Activated CD8-positive, alpha-beta T cell treated with anti-CD3 and anti-CD28 coated beads, Interleukin-2, amount 10 ng/mL, durations not matched to agents 7 days and 5 days (primary cell): Measurements from ENCODE around the gene DENND6A. TPM values are rescaled to one million over a fixed set of nuclear protein-coding genes. Genes with fewer than 3 reads are reported as not detected.
"Not testable (repeated sequence)": the region's sequence is repeated elsewhere in the genome, so short reads cannot be mapped to it uniquely, and the experiment has no call there.

Experiments
- ATAC-seq: fragments of 150-1000 bp; cut with Tn5 transposase; one replicate; pipeline ENCODE4 v1.10.0; 2021; ENCODE audit warnings: moderate library complexity
- CTCF ChIA-PET: fragments of 350-600 bp; sonication (Branson Sonifier 250); formaldehyde crosslinking; loops from one replicate; lab custom pipeline; 2021; ENCODE audit warnings: antibody characterized with exemption; lab: Charles Lee
- POLR2A ChIA-PET: fragments of 350-600 bp; sonication (Branson Sonifier 250); formaldehyde crosslinking; loops from one replicate; lab custom pipeline; 2021; ENCODE audit warnings: antibody characterized with exemption; lab: Charles Lee
- DNase-seq: peaks from one replicate; pipeline ENCODE4 v3.0.0-alpha.2; 2020
- H3K27ac Mint-ChIP-seq: one replicate; pipeline ENCODE4 v1.8.0; 2021; ENCODE audit warnings: mild to moderate bottlenecking, mixed read lengths
- H3K27me3 Mint-ChIP-seq: one replicate; pipeline ENCODE4 v1.8.0; 2021; ENCODE audit warnings: low read depth, mixed read lengths
- H3K36me3 Mint-ChIP-seq: one replicate; pipeline ENCODE4 v1.8.0; 2021; ENCODE audit warnings: low read depth, mixed read lengths
- H3K4me1 Mint-ChIP-seq: one replicate; pipeline ENCODE4 v1.8.0; 2021; ENCODE audit warnings: low read depth, mixed read lengths
- H3K4me3 Mint-ChIP-seq: one replicate; pipeline ENCODE4 v1.8.0; 2021; ENCODE audit warnings: mild to moderate bottlenecking, mixed read lengths
- H3K9me3 Mint-ChIP-seq: one replicate; pipeline ENCODE4 v1.8.0; 2022; ENCODE audit warnings: mixed read lengths; ENCODE audit not compliant: insufficient read depth
- total RNA-seq, 2 experiments: library from RNA; stranded (reverse); gene quantifications; one replicate each; pipeline ENCODE4 v1.2.3, GENCODE V29; 2021

The DENND6A gene
- total RNA-seq, 2 experiments from 2014 or later = 22.8 to 23.9 TPM

DNA sequence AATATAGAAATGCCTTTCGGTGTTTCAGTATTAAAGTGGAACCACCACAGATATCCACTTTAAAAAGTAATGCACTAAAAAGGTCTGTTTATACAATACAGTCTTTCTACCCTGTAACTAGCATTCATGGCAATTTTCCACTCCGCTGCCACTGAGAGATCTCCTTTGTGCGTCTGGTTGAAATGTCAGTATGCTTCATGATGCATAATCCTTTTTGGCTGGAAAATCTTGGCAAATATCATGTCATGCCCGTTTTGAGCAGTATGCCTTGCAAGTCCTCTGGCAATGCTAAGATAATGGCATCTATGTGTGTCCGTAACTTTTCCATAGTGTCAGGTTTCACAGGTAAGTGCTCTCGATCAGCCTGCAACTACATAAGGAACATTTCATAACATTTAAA is 64.9 kb downstream of the DENND6A start:
- CTCF ChIA-PET = no interaction called here
- Mint-ChIP-seq H3K4me3 (no peak overlapping the region), H3K4me1 (no peaks in the 10 kb centered on the region), H3K9me3 (no peaks in the 10 kb centered on the region), H3K27me3 (no peaks in the 10 kb centered on the region), H3K36me3 (peaks cover 43% of the 10 kb centered on the region), H3K27ac (no peak overlapping the region)
- no peak for ATAC-seq
- DNase-seq = no peak
- POLR2A ChIA-PET = no interaction called here

- Mint-ChIP-seq H3K27me3 (no peaks in the 10 kb centered on the region), H3K36me3 (peaks cover 42% of the 10 kb centered on the region), H3K4me3 (no peak overlapping the region), H3K4me1 (no peaks in the 10 kb centered on the region), H3K9me3 (no peaks in the 10 kb centered on the region), H3K27ac (no peak overlapping the region)
- DNase-seq (no peak), ATAC-seq (no peak)
- POLR2A ChIA-PET = no interaction called here
- CTCF ChIA-PET = no interaction called here
Measured at GRCh38 chr3:57624801-57625200, 68.1 kb downstream of the DENND6A start.

DNA sequence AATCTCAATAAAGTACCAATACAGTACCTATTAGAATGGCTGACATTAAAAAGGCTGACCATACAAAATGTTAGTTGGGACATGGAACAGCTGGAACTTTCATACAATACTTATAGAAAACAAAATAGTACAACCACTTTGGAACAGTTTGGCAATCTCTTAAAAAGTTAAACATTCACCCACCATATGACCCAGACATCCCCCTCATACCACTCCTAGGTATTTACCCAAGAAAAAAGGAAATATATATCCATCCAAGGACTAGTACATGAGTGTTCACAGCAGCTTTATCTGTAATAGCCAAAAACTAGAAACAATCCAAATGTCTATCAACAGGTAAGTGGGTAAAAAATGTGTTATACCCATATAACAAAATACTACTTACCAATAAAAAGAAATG is 70.5 kb downstream of the DENND6A start:
- H3K27ac Mint-ChIP-seq = no peak overlapping the region
- POLR2A ChIA-PET = no interaction called here

DNA sequence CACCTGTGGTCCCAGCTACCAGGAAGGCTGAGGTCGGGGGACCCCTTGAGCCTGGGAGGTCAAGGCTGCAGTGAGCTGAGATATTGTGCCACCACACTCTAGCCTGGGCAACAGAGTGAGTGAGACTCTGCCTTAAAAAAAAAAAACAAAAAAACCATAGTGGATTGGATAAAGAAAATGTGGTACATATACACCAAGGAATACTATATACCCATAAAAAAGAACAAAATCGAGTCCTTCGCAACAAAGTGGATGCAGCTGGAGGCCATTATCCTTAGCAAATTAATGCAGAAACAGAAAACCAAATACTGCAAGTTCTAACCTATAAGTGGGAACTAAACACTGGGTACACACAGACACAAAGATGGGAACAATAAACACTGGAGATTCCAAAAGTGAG is 75.1 kb downstream of the DENND6A start:
- Mint-ChIP-seq H3K27ac (no peak overlapping the region), H3K36me3 (peaks cover 14% of the 10 kb centered on the region), H3K4me3 (no peak overlapping the region), H3K27me3 (no peaks in the 10 kb centered on the region), H3K4me1 (no peaks in the 10 kb centered on the region), H3K9me3 (no peaks in the 10 kb centered on the region)
- DNase-seq = no peak
- ATAC-seq = no peak
- POLR2A ChIA-PET = interaction anchor here (1.0 kb wide), 1 partner anchor 35 kb away, joined by 3 read pairs; no protein-coding TSS in a partner anchor
- CTCF ChIA-PET = no interaction called here

More for the DNA sequence above, 70.5 kb downstream of the DENND6A start:
- no peaks in the 10 kb centered on the region for H3K4me1 Mint-ChIP-seq
- DNase-seq (no peak), ATAC-seq (no peak)
- H3K27me3 Mint-ChIP-seq = no peaks in the 10 kb centered on the region
- H3K36me3 Mint-ChIP-seq = peaks cover 34% of the 10 kb centered on the region
- CTCF ChIA-PET = no interaction called here
- no peaks in the 10 kb centered on the region for H3K9me3 Mint-ChIP-seq
- H3K4me3 Mint-ChIP-seq = no peak overlapping the region

DNA sequence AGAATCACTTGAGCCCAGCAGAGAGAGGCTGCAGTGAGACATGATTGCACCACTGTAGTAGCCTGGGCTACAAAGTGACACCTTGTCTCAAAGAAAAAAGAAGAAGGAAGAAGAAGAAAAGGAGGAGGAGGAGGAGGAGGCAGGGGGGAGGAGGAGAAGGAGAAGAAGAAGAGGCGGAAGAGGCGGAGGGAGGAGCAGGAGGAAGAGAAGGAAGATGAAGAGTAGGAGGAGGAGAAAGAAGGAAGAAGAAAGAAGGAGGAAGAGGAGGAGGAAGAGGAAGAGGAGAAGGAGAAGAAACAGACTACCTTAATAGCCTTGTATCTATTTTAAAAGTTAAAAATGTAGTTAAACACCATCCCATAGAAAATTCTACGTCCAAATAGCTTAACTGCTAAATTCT is 76.6 kb downstream of the DENND6A start:
- ATAC-seq = no peak
- no peaks in the 10 kb centered on the region for H3K9me3 Mint-ChIP-seq
- ChIA-PET POLR2A (interaction anchor here (0.7 kb wide), 1 partner anchor 19 kb away, joined by 3 read pairs; the partner anchor contains the start of gene ARF4), CTCF (no interaction called here)
- peaks cover 17% of the 10 kb centered on the region for H3K36me3 Mint-ChIP-seq
- no peaks in the 10 kb centered on the region for H3K27me3 Mint-ChIP-seq
- H3K4me1 Mint-ChIP-seq = peaks cover 7% of the 10 kb centered on the region
- H3K27ac Mint-ChIP-seq = no peak overlapping the region
- H3K4me3 Mint-ChIP-seq = no peak overlapping the region
- DNase-seq = no peak

DNA sequence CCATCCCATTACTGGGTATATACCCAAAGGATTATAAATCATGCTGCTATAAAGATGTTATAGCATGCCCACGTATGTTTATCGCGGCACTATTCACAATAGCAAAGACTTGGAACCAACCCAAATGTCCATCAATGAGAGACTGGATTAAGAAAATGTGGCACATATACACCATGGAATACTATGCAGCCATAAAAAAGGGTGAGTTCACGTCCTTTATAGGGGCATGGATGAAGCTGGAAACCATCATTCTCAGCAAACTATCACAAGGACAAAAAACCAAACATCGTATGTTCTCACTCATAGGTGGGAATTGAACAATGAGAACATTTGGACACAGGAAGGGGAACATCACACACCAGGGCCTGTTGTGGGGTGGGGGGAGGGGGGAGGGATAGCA is 81.0 kb downstream of the DENND6A start:
- POLR2A ChIA-PET, H3K27me3 Mint-ChIP-seq, H3K4me1 Mint-ChIP-seq, CTCF ChIA-PET, DNase-seq, H3K9me3 Mint-ChIP-seq, H3K27ac Mint-ChIP-seq, H3K4me3 Mint-ChIP-seq, ATAC-seq: not testable (repeated sequence)
- H3K36me3 Mint-ChIP-seq = peaks cover 28% of the 10 kb centered on the region

- Mint-ChIP-seq H3K27me3 (no peaks in the 10 kb centered on the region), H3K9me3 (peaks cover 16% of the 10 kb centered on the region), H3K4me3 (no peak overlapping the region), H3K36me3 (peaks cover 45% of the 10 kb centered on the region), H3K4me1 (no peaks in the 10 kb centered on the region), H3K27ac (no peak overlapping the region)
- DNase-seq (no peak), ATAC-seq (no peak)
- ChIA-PET POLR2A (no interaction called here), CTCF (interaction anchor here (1.2 kb wide), 1 partner anchor 251 kb away, joined by 3 read pairs; no protein-coding TSS in a partner anchor)
Measured at GRCh38 chr3:57605683-57606082, 87.2 kb downstream of the DENND6A start.

DNA sequence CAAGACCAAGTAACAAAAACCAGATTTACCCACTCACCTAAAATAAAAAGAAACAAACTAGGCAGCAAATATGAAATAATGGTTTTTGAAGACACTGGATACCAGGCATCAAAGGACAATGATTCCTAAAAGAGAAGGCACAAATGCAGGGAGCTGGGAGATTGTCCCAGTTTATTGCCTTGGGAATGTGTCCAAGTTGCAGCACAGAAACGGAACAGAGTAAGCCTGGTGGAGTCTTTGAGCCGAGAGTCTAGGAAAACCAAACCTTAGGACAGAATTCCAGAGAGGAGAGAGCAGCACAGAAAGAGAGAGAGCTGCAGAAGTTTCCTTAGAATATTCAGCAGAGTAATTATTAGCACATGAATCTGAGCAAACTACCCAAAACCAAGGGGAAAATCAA is 87.9 kb downstream of the DENND6A start:
- DNase-seq (no peak), ATAC-seq (no peak)
- CTCF ChIA-PET = interaction anchor here (1.2 kb wide), 2 partner anchors 31 to 251 kb away, joined by 3 read pairs; no protein-coding TSS in a partner anchor
- H3K36me3 Mint-ChIP-seq = peaks cover 40% of the 10 kb centered on the region
- POLR2A ChIA-PET = interaction anchor here (0.6 kb wide), 1 partner anchor 831 kb away, joined by 3 read pairs; no protein-coding TSS in a partner anchor
- no peak overlapping the region for H3K27ac Mint-ChIP-seq
- no peaks in the 10 kb centered on the region for H3K4me1 Mint-ChIP-seq
- H3K4me3 Mint-ChIP-seq = no peak overlapping the region
- H3K27me3 Mint-ChIP-seq = no peaks in the 10 kb centered on the region
- peaks cover 16% of the 10 kb centered on the region for H3K9me3 Mint-ChIP-seq

DNA sequence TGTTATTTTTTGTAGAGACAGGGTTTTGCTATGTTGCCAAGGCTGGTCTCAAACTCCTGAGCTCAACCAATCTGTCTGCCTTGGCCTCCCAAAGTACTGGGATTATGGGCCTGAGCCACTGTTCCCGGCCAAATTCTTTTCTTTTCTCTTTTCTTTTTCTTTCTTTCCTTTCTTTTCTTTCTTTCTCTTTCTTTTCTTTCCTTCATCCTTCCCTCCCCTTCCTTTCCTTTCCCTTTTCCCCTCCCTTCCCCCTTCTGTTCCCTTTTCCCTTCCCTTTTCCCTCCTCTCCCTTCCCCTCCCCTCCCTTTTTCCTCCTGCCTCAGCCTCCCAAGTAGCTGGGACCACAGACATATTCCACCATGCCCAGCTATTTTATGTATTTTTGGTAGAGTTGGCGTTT is 92.7 kb downstream of the DENND6A start:
- Mint-ChIP-seq H3K36me3 (peaks cover 25% of the 10 kb centered on the region), H3K27ac (no peak overlapping the region), H3K9me3 (no peaks in the 10 kb centered on the region), H3K4me3 (no peak overlapping the region), H3K27me3 (no peaks in the 10 kb centered on the region), H3K4me1 (peaks cover 21% of the 10 kb centered on the region)
- ChIA-PET POLR2A (interaction anchor here (0.7 to 5.6 kb wide), 2 partner anchors 44 to 156 kb away, joined by 3 to 80 read pairs; partner anchors contain the start of genes PDE12 and SLMAP), CTCF (no interaction called here)
- ATAC-seq = no peak
- DNase-seq = no peak

DNA sequence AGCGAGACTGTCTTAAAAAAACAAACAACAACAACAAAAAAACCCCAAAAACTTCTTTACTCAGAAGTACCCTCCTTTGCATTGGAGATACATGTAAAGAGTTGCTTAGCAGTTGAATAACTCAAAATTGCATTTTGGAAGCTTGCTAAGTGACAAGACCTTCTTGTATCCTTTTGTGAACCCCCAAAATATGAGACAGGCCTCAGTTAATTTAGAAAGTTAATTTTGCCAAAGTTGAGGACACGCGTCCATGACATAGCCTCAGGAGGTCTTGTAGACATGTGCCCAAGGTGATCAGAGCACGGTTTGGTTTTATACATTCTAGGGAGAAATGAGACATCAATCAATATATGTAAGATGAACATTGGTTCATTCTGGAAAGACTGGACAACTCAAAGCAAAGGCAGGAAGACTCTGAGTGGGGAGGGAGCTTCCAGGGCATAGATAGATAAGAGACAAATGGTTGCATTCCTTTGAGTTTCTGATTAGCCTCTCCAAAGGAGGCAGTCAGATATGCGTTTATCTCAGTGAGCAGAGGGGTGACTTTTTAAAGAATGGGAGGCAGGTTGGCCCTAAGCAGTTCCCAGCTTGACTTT is 94.0 kb downstream of the DENND6A start:
- ChIA-PET CTCF (no interaction called here), POLR2A (interaction anchor here (0.7 to 5.6 kb wide), 3 partner anchors 35 to 160 kb away, joined by 3 to 80 read pairs (median 9); partner anchors contain the start of gene PDE12)
- peaks cover 26% of the 10 kb centered on the region for H3K36me3 Mint-ChIP-seq
- DNase-seq = no peak
- no peaks in the 10 kb centered on the region for H3K9me3 Mint-ChIP-seq
- no peaks in the 10 kb centered on the region for H3K27me3 Mint-ChIP-seq
- peaks cover 35% of the 10 kb centered on the region for H3K4me1 Mint-ChIP-seq
- H3K4me3 Mint-ChIP-seq = peak overlapping the region; percentile 93
- ATAC-seq = no peak
- H3K27ac Mint-ChIP-seq = peak overlapping the region; percentile 98

DNA sequence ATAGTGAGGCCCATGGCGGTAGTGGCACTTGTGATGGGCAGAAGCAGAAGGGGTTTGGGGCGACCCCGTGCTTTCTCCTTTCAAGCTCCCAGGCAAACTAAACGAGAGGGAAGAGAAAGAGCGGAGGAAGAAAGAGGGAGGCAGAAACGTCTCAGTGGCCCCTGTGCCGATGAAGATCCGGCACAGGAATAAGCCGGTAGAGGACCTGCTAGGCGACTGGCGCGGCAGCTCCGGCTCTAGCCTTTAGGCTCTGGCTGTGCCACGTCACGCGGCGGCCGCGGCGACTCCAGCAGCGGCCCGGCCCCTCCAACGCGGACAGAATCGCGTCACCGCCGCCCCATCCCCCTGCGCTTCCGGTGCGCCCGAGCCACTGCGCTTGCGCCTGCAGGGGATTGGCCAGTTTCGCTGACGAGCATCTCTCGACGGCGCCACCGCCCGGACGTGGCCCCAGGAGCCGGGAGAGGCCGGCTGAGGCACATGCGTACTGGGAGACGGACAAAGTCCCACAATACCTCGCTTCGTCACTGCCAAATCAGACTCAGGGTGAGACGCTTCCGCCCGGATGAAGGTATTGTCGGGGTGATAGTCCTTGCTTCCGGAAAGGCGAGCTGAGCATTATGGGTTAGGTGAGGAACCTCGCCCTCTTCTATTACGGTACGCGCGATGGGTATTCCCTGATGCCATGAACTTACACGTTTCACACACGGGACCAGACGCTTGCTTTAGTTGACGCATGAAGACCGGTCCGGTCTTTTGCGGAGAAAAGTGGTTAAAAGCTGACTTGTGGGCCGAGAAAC is 95.6 kb downstream of the DENND6A start, which contains the start of gene ARF4:
Gene ARF4, minus strand, starts transcription at position 218 of the 797 bp plus-strand sequence. Its CDS starts 204 bp downstream, at position 14.
- ATAC-seq = peak; percentile 90
- no peaks in the 10 kb centered on the region for H3K27me3 Mint-ChIP-seq
- ChIA-PET POLR2A (interaction anchor here (0.5 to 5.6 kb wide), 15 partner anchors 16 to 736 kb away, joined by 3 to 80 read pairs (median 5); partner anchors contain the start of genes DENND6A, PDE12, PXK and SLMAP), CTCF (interaction anchor here (0.8 to 3.3 kb wide), 7 partner anchors 16 to 200 kb away, joined by 3 to 14 read pairs (median 4); partner anchors contain the start of gene PDE12)
- peaks cover 28% of the 10 kb centered on the region for H3K36me3 Mint-ChIP-seq
- H3K4me3 Mint-ChIP-seq = peak within 1 kb of the TSS; percentile 93
- DNase-seq = peak; percentile 99
- H3K27ac Mint-ChIP-seq = peak within 1 kb of the TSS; percentile 98
- no peaks in the 10 kb centered on the region for H3K9me3 Mint-ChIP-seq
- peaks cover 48% of the 10 kb centered on the region for H3K4me1 Mint-ChIP-seq
